ENCODE data around the gene DMTF1. TPM values are rescaled to one million over a fixed set of nuclear protein-coding genes. Genes with fewer than 3 reads are reported as not detected.
A peak's percentile ranks its signal among the peaks of the same experiment; 100 is the strongest.

Gene DMTF1
- total and polyA plus RNA-seq, 2 donors (not counting 1 experiment from before 2014, with no cell fraction given), result 139 to 235 TPM

- CTCF ChIA-PET, result interaction anchor here (2.0 kb wide), 1 partner anchor 12 kb away, joined by 5 read pairs; no protein-coding TSS in a partner anchor
- POLR2A ChIA-PET, result no interaction called here
- no peak for DNase-seq
- peak overlapping the region in 1 of 2 donors; percentile 21 for H3K27ac ChIP-seq (ENCODE audit: low read length in 2 of 2)
- no peaks in the 10 kb centered on the region for H3K4me1 ChIP-seq (ENCODE audit: control insufficient read depth in 2 of 2, insufficient read depth in 2 of 2, low read length in 2 of 2)
- peaks cover 36 to 94% of the 10 kb centered on the region in 2 experiments for H3K36me3 ChIP-seq (replicated peaks in 1 of 2; ENCODE audit: control extremely low read depth in 1 of 2, control insufficient read depth in 1 of 2, extremely low read depth in 1 of 2, insufficient read depth in 2 of 2, low read length in 1 of 2)
- Mint-ChIP-seq H3K27ac (peak overlapping the region; percentile 34), H3K4me1 (peaks cover 6% of the 10 kb centered on the region), H3K9me3 (ENCODE audit: insufficient read depth) (no peaks in the 10 kb centered on the region), H3K27me3 (no peaks in the 10 kb centered on the region), H3K4me3 (no peak overlapping the region)
- TF ChIP-seq CTCF (IDR thresholded peaks at IDR 0.05), result no peak
- no peak for TF ChIP-seq EZH2 (IDR thresholded peaks at IDR 0.05; ENCODE audit: borderline replicate concordance, insufficient read depth, low read depth, low read length, poor library complexity, severe bottlenecking)
- intact Hi-C loops (cut with micrococcal nuclease), result no loop called here
- no peak overlapping the region for H3K4me2 ChIP-seq (replicated peaks; ENCODE audit: low read depth, low read length, poor library complexity, severe bottlenecking)
- H3K79me2 ChIP-seq (ENCODE audit: control insufficient read depth, insufficient read depth, low read length), result peaks cover 41% of the 10 kb centered on the region
- no peaks in the 10 kb centered on the region for H3K27me3 ChIP-seq (replicated peaks in 1 of 4; ENCODE audit: control extremely low read depth in 1 of 4, control insufficient read depth in 3 of 4, insufficient read depth in 4 of 4, low read length in 3 of 4)
- H2AFZ ChIP-seq (ENCODE audit: insufficient read depth, low read depth, low read length, poor library complexity, severe bottlenecking), result no peak overlapping the region
- no peak overlapping the region for H3K4me3 ChIP-seq (ENCODE audit: control extremely low read depth in 1 of 5, extremely low read depth in 1 of 5, insufficient read depth in 1 of 5, low read depth in 2 of 5, low read length in 4 of 5)
- no peaks in the 10 kb centered on the region for H3K9me3 ChIP-seq (ENCODE audit: control extremely low read depth in 1 of 3, control insufficient read depth in 2 of 3, insufficient read depth in 1 of 3, low read length in 2 of 3)
- WGBS (ENCODE audit: insufficient coverage), result 93% methylated on average over 2 of the region's 3 CpGs
- ATAC-seq (ENCODE audit: low read depth), result no peak
- no peak overlapping the region for H3K9ac ChIP-seq (ENCODE audit: low read length)
- H4K20me1 ChIP-seq (ENCODE audit: control insufficient read depth, insufficient read depth, low read length, poor library complexity, severe bottlenecking), result peaks cover 14% of the 10 kb centered on the region
These were observed 18.6 kb downstream of the DMTF1 start for GRCh38 chr7:87170828-87171227.

- Histone ChIP-seq H3K27me3 (replicated peaks in 1 of 4; ENCODE audit: control extremely low read depth in 1 of 4, control insufficient read depth in 3 of 4, insufficient read depth in 4 of 4, low read length in 3 of 4) (no peaks in the 10 kb centered on the region), H2AFZ (ENCODE audit: insufficient read depth, low read depth, low read length, poor library complexity, severe bottlenecking) (no peak overlapping the region), H4K20me1 (ENCODE audit: control insufficient read depth, insufficient read depth, low read length, poor library complexity, severe bottlenecking) (peaks cover 8% of the 10 kb centered on the region), H3K9me3 (ENCODE audit: control extremely low read depth in 1 of 3, control insufficient read depth in 2 of 3, insufficient read depth in 1 of 3, low read length in 2 of 3) (no peaks in the 10 kb centered on the region), H3K27ac (ENCODE audit: low read length in 2 of 2) (no peak overlapping the region), H3K4me3 (ENCODE audit: control extremely low read depth in 1 of 5, extremely low read depth in 1 of 5, insufficient read depth in 1 of 5, low read depth in 2 of 5, low read length in 4 of 5) (no peak overlapping the region), H3K4me2 (replicated peaks; ENCODE audit: low read depth, low read length, poor library complexity, severe bottlenecking) (no peak overlapping the region), H3K9ac (ENCODE audit: low read length) (no peak overlapping the region), H3K79me2 (ENCODE audit: control insufficient read depth, insufficient read depth, low read length) (peaks cover 37% of the 10 kb centered on the region), H3K4me1 (ENCODE audit: control insufficient read depth in 2 of 2, insufficient read depth in 2 of 2, low read length in 2 of 2) (no peaks in the 10 kb centered on the region), H3K36me3 (replicated peaks in 1 of 2; ENCODE audit: control extremely low read depth in 1 of 2, control insufficient read depth in 1 of 2, extremely low read depth in 1 of 2, insufficient read depth in 2 of 2, low read length in 1 of 2) (peaks cover 35 to 94% of the 10 kb centered on the region in 2 experiments)
- ATAC-seq (ENCODE audit: low read depth) (no peak), DNase-seq (no peak)
- no peaks in the 10 kb centered on the region for H3K9me3 Mint-ChIP-seq (ENCODE audit: insufficient read depth)
- intact Hi-C loops (cut with micrococcal nuclease), result no loop called here
- H3K27ac Mint-ChIP-seq, result no peak overlapping the region
- CTCF ChIA-PET, result interaction anchor here (0.8 to 2.0 kb wide), 3 partner anchors 10 to 19 kb away, joined by 3 to 5 read pairs (median 3); partner anchors contain the start of gene DMTF1
- POLR2A ChIA-PET, result no interaction called here
- H3K4me1 Mint-ChIP-seq, result peaks cover 9% of the 10 kb centered on the region
- H3K27me3 Mint-ChIP-seq, result no peaks in the 10 kb centered on the region
- TF ChIP-seq EZH2 (IDR thresholded peaks at IDR 0.05; ENCODE audit: borderline replicate concordance, insufficient read depth, low read depth, low read length, poor library complexity, severe bottlenecking) (no peak), CTCF (IDR thresholded peaks at IDR 0.05) (no peak)
- H3K4me3 Mint-ChIP-seq, result no peak overlapping the region
These were observed 19.2 kb downstream of the DMTF1 start for GRCh38 chr7:87171282-87171934.
